Mesothelial cell of epicardium (in vitro differentiated cells): ENCODE data around the gene CACNA1B. TPM values are rescaled to one million over a fixed set of nuclear protein-coding genes. Genes with fewer than 3 reads are reported as not detected.
A peak's percentile ranks its signal among the peaks of the same experiment; 100 is the strongest.

Experiments used
- DNase-seq, 2 experiments: peaks; one replicate each; pipeline ENCODE4 v3.0.0; 2021; ENCODE audit warnings: low spot score in 2 of 2; ENCODE audit not compliant: unreplicated experiment in 2 of 2
- H3K27ac Mint-ChIP-seq: 2 replicates; pipeline ENCODE4 v1.8.0; 2021; ENCODE audit warnings: mixed read lengths
- H3K27me3 Mint-ChIP-seq: 2 replicates; pipeline ENCODE4 v1.8.0; 2021; ENCODE audit warnings: low read depth, mixed read lengths
- H3K36me3 Mint-ChIP-seq: 2 replicates; pipeline ENCODE4 v1.8.0; 2021; ENCODE audit warnings: mixed read lengths
- H3K4me1 Mint-ChIP-seq: 2 replicates; pipeline ENCODE4 v1.8.0; 2021; ENCODE audit warnings: mixed read lengths
- H3K4me3 Mint-ChIP-seq: 2 replicates; pipeline ENCODE4 v1.8.0; 2021; ENCODE audit warnings: mild to moderate bottlenecking, moderate library complexity, mixed read lengths
- H3K9me3 Mint-ChIP-seq: 2 replicates; pipeline ENCODE4 v1.8.0; 2021; ENCODE audit warnings: mixed read lengths
- total RNA-seq: library from RNA; stranded (reverse); gene quantifications from 3 replicates; pipeline ENCODE4 v1.2.1, GENCODE V29; 2021
- TF ChIP-seq, protein P1 (sequence below): fragments of 200-600 bp; sonication (generic); IDR thresholded peaks from one replicate; pipeline ENCODE4 v1.5.0; 2021; ENCODE audit warnings: antibody characterized with exemption; ENCODE audit not compliant: unreplicated experiment

Gene CACNA1B
- total RNA-seq, 1 donor from 2014 or later: 0.87 TPM

DNA sequence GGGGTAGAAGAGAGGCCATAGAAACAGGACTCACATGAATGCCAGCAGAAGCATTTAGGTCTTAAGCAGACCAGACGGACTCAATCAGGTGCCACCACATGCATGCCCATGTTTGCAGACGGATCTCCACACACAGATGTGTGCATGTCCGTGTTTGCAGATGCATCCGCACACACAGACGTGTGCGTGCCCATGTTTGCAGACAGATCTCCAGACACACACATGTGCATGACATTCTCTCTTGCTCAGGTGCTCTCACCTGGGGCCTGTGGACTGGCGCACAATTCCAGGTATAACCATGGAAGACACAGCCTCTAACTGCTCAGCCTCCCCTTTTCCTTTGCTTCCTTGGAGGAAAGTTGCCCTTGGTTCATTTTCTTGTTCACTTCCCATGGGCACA, 148.3 kb downstream of the CACNA1B start:
- Mint-ChIP-seq H3K4me3 (no peak overlapping the region), H3K4me1 (no peaks in the 10 kb centered on the region), H3K27ac (no peak overlapping the region), H3K9me3 (peaks cover 4% of the 10 kb centered on the region), H3K36me3 (no peaks in the 10 kb centered on the region), H3K27me3 (peaks cover 81% of the 10 kb centered on the region)
- peak in 1 of 2 experiments; percentile 13 for DNase-seq
- TF ChIP-seq, protein P1, sequence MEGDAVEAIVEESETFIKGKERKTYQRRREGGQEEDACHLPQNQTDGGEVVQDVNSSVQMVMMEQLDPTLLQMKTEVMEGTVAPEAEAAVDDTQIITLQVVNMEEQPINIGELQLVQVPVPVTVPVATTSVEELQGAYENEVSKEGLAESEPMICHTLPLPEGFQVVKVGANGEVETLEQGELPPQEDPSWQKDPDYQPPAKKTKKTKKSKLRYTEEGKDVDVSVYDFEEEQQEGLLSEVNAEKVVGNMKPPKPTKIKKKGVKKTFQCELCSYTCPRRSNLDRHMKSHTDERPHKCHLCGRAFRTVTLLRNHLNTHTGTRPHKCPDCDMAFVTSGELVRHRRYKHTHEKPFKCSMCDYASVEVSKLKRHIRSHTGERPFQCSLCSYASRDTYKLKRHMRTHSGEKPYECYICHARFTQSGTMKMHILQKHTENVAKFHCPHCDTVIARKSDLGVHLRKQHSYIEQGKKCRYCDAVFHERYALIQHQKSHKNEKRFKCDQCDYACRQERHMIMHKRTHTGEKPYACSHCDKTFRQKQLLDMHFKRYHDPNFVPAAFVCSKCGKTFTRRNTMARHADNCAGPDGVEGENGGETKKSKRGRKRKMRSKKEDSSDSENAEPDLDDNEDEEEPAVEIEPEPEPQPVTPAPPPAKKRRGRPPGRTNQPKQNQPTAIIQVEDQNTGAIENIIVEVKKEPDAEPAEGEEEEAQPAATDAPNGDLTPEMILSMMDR: no peak

DNA sequence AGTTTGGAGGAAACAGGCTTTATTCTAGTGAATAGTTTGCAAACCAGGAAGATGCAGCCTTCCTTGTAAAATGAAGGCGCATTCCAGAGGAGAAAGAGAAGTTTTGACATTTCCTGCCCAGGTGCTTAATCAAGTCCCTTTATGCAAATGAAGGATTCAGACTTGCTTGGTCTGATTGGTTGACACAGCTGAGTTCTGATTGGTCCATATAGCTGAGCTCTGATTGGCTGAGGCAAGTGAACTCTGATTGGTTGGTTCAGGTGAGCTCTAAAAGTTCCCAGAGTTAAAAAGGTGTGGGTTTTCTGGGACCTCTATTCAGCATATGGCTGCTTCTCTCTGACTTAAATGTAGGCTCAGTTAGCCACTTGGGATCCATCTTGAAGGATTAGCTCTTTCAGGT, 151.0 kb downstream of the CACNA1B start:
- TF ChIP-seq, protein P1: no peak
- peaks cover 80% of the 10 kb centered on the region for H3K27me3 Mint-ChIP-seq
- H3K27ac Mint-ChIP-seq: no peak overlapping the region
- H3K36me3 Mint-ChIP-seq: no peaks in the 10 kb centered on the region
- H3K4me3 Mint-ChIP-seq: no peak overlapping the region
- peaks cover 17% of the 10 kb centered on the region for H3K9me3 Mint-ChIP-seq
- no peaks in the 10 kb centered on the region for H3K4me1 Mint-ChIP-seq
- no peak for DNase-seq

DNA sequence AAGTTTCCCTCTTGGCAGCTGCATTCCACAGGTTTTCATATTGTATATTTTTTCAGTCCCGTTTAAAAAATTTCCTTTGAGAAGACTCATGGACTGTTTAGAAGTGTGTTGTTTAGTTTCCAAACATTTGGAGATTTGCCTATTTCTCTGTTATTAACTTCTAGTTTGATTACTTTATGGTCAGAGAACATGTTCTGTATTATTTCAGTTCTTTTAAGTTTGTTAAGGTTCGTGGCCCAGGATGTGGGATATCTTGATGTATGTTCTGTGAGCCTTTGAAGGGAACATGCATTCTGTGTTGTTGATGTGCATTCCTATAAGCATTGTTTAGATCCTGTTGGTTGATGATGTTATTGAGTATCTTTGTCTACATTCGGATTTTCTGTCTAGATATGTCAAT, 153.6 kb downstream of the CACNA1B start:
- no peaks in the 10 kb centered on the region for H3K4me1 Mint-ChIP-seq
- DNase-seq: no peak
- H3K27ac Mint-ChIP-seq: no peak overlapping the region
- H3K9me3 Mint-ChIP-seq: peaks cover 17% of the 10 kb centered on the region
- H3K27me3 Mint-ChIP-seq: peaks cover 63% of the 10 kb centered on the region
- no peak overlapping the region for H3K4me3 Mint-ChIP-seq
- TF ChIP-seq, protein P1: no peak
- no peaks in the 10 kb centered on the region for H3K36me3 Mint-ChIP-seq

DNA sequence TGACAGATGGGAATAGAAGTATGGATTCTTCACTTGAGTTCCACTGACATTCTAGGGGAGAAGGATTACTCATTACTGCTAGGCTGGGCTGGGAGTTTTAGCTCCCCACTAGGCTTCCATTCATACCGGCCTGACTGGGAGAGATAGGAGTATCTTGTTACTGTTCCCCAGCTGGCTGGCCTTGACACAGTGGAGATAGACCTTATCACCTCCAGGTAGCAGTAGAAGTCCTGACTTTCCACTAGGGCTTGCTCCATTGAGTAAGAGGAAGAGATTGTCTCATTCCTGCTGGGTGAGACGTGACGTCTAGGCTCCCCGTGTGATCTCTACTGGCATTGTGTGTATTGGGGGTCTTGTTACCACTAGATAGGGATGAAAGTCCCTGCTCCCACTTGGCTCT, 156.4 kb downstream of the CACNA1B start:
- no peaks in the 10 kb centered on the region for H3K36me3 Mint-ChIP-seq
- no peaks in the 10 kb centered on the region for H3K4me1 Mint-ChIP-seq
- DNase-seq: peak in 1 of 2 experiments; percentile 7
- no peak overlapping the region for H3K27ac Mint-ChIP-seq
- H3K9me3 Mint-ChIP-seq: peaks cover 13% of the 10 kb centered on the region
- H3K4me3 Mint-ChIP-seq: no peak overlapping the region
- TF ChIP-seq, protein P1: no peak
- H3K27me3 Mint-ChIP-seq: peaks cover 43% of the 10 kb centered on the region

DNA sequence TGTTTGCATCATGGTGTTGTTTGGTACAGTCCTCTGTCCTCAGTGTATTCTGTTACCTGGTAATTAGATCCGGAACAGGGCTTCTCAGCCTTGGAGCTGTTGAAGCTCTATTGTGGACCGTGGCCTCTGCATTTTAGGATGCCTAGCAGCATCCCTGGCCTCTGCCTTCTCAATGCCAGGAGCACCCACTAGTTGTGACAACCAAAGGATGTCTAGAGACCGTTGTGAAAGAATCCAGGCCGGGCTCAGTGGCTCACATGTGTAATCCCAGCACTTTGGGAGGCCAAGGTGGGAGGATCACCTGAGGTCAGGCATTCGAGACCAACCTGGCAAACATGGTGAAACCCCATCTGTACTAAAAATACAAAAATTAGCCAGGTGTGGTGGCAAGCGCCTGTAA, 159.6 kb downstream of the CACNA1B start:
- no peaks in the 10 kb centered on the region for H3K36me3 Mint-ChIP-seq
- H3K27me3 Mint-ChIP-seq: peaks cover 18% of the 10 kb centered on the region
- no peak overlapping the region for H3K27ac Mint-ChIP-seq
- no peak for DNase-seq
- H3K4me3 Mint-ChIP-seq: no peak overlapping the region
- peaks cover 11% of the 10 kb centered on the region for H3K9me3 Mint-ChIP-seq
- TF ChIP-seq, protein P1: no peak
- no peaks in the 10 kb centered on the region for H3K4me1 Mint-ChIP-seq

DNA sequence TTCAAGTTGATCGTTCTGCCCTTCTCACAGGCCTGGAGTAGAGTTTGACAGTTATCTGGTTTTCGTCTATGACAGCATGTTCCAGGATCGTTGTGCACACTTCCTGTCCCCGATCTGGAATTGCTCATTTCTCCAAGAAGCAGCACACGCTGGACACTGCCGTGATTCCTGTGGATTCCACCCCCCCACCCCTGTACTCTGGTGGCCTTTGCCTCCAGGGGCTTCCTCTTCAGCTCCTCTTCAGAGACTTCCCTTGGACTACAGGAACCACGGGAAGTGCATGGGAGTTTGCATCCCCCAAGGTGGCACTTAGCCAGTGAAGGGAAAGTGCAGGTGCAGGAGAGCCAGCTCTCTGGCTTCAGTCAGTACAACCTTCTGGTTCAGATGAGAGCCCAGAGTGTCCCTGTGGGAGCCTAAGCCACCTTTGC, 160.7 kb downstream of the CACNA1B start:
- no peak overlapping the region for H3K4me3 Mint-ChIP-seq
- H3K27me3 Mint-ChIP-seq: peaks cover 13% of the 10 kb centered on the region
- TF ChIP-seq, protein P1: no peak
- H3K36me3 Mint-ChIP-seq: no peaks in the 10 kb centered on the region
- no peak overlapping the region for H3K27ac Mint-ChIP-seq
- peak in 1 of 2 experiments; percentile 28 for DNase-seq
- H3K9me3 Mint-ChIP-seq: peaks cover under 1% of the 10 kb centered on the region
- no peaks in the 10 kb centered on the region for H3K4me1 Mint-ChIP-seq
